GM21825 (cell line): ENCODE data around the gene GET4.
"Not testable (repeated sequence)": the region's sequence is repeated elsewhere in the genome, so short reads cannot be mapped to it uniquely, and the experiment has no call there.

Experiments
- ATAC-seq: cut with Tn5 transposase; IDR thresholded peaks from one replicate; pipeline ENCODE4 v1.9.1; 2021; ENCODE audit warnings: mild to moderate bottlenecking, moderate library complexity; ENCODE audit not compliant: unreplicated experiment

GET4 gene

DNA sequence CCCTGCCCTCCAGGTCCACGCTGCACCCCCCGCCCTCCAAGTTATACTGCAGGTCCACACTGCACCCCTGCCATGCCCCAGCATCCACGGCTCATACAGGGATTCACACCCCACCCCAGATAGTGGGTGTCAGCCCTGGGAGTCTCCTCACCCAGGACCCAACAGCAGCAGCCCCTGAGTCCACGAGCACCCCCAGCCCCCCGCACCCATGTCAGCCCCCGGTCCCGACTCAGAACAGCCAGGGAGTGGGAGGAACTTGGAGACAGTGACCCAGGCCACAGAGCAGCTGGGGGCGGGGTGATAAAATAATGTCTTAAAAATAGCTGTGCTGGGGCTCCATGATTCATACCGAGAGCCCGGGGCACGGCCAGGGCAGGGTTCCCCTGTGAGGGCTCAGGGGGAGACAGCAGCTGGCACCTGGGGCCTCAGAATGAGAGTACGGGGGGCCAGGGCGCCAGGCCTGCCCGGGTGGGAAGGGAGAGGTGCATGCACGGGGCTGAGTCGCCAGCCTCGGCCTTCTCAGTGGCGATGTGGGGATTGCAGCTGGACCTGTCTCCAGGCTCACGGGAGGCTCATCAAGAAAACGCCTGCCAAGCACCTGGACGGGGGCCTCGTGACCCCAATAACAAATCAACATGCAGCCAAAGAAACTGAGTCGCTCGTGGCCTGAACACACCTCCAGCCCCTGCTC, 48.3 kb downstream of the GET4 start:
- ATAC-seq, result peak; percentile 47

DNA sequence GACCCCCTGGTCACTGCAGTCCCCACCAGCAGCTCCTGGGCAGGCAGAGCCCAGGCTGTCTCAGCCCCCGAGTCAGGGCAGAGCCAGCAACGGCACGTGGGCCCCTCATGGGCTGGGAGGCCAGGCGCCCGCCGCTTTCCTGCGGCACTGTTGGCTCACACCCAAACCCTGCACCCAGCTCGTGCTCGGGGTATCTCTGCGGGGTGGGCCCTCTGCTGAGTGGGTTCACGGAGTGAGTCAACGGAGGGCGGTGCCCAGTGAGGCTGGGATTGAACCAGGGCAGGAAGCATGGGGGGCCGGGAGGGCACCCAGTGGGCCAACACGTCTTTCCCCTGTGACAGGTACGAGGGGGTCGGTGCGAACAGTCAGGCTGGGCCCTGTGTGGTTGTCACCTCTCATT, 49.2 kb downstream of the GET4 start:
- ATAC-seq, result no peak

GRCh38 chr7:926061-927030, 50.0 kb downstream of the GET4 start:
- ATAC-seq, result no peak

DNA sequence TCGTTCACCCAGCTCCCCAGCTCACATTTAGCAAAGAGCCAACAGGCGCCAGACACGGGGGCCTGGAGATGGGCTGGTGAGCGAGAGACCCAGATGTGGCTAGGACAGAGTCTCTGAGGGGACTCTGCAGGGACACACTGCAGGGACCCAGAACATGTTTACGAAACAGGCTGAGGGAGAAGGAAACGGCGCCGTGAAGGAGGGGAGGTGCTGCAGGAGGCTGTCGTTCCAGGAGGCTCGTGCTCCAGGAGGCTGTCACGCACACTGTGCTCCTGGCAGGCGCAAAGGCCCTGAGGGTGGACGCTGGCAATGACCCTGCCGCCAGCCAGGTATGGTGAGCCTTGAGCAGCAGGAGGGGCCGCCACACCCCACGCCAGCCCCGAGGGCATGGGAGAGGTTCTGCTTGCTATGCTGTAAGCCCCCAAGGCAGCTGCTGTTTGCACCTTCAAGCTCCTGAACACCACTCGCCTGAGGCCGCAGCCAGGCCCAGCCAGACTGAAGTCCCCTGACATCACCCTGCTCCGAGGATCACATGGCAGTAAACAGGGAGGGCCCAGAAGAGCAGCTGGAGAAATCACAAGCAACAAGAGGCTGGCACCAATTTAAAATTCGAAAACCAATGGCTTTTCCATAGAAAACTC, 50.8 kb downstream of the GET4 start:
- no peak for ATAC-seq

GRCh38 chr7:929311-929711, 53.0 kb downstream of the GET4 start:
- no peak for ATAC-seq

DNA sequence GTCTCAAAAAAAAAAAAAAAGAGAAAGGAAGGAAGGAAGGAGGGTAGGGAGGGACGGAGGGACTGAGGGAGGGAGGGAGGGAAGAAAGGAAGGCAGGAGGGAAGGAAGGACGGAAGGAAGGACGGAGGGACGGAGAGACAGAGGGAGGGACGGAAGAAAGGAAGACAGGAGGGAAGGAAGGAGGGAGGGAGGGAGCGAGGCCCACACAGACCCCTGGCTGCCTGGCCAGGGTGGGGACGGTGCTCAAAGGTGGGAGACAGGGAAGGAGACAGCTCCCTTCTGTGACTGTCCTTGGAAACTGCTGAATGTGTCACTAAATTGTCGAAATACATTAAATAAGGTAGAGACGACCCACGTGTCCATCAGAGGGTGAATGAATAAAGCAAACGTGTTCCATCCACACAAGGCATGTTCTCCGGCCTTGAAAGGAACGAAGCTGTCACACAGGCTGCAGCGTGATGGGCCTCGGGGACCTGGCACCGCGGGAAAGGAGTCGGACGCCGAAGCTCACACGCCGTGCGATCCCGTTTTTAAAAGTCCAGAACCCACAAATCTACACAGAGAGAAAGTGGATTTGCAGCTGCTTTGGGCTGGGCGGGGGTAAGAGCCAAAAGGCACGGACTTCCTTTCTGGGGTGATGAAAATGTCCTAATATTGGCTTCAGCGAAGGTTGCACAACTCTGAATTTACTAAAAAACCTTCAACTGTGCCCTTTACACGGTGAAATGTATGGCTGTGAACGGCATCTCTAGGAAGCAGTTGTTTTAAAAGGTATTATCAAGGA, 54.8 kb downstream of the GET4 start:
- no peak for ATAC-seq

GRCh38 chr7:931871-932650, 55.7 kb downstream of the GET4 start:
- ATAC-seq, result no peak

DNA sequence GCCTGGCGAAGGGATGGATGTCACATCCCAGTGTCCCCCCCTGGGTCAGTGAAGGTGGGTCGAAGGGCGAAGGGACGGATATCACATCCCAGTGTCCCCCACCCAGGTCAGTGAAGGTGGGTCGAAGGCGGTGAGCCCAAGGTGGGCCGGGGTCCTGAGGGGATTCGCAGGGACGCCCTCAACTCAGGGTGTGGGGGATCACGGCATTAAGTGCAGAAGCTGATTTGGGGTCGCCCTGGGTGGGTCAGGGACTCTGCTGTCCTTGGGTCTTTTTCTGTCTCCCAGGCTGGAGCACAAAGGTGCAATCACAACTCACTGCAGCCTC, 56.3 kb downstream of the GET4 start:
- ATAC-seq, result no peak

- ATAC-seq, result no peak
These were observed 58.3 kb downstream of the GET4 start for GRCh38 chr7:934469-935163.

DNA sequence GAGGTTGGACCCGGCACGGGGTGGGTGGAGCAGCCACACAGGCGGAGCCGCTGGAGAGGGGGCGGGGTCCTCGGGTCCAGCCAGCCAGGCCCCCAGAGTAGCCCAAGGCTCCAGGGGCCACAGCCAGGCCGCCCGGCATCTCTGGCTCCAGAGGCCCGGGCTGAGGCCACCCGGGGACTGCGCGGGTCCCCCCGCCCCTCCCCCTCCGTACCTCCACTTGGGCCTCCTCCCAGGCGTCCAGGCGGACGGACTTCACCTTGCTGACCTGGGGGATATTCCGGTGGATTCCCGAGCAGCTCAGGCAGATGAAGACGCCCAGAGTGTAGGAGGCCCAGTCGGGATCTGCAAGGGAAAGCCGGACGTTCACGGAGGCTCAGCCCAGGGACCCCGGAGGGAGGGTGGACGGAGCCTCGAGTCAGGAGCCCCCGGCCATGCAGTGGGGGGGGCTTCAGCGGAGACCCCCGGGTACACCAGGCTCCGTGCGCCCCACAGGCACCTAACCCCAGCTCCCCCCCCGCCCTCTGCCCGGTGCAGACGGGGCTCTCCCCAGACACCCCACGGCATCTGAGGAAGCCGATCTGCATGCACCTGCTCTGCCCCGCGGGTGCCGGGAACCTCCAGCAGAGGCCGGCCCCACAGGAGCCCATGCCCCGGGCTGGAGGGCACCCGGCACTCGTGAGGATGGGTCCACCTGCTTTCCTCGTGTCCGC, 59.0 kb downstream of the GET4 start:
- ATAC-seq, result no peak

GRCh38 chr7:935874-936385, 59.6 kb downstream of the GET4 start:
- ATAC-seq, result no peak

DNA sequence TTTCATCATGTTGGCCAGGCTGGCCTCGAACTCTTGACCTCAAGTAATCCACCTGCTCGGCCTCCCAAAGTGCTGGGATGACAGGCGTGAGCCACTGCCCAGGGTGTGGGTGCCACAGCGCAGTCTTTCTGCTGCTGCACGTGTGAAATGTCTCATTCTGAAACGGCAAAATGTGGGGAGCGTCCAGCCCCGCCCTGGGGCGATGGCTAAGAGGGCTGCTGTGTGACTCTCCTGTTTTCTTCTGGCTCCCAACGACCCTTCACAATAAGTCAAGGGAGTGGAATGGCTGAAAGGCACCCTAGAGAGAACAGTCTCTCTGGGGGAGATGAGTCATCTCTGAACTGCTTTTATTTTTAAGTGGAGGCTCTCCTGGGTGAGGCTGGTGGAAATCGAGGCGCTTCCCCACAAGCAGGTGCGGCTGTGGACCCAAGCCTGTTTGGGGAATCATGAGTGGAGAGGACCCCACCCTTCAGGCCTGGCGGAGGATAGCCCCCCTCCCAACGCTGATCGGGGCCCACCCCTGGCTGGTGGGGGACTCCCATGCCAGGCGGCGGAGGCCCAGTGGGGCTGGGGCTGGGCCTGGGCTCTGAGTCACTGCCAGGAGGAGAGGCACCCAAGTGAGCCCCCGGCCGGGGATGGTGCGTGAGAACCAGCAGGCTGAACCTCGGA, 60.2 kb downstream of the GET4 start:
- ATAC-seq, result peak; percentile 70

DNA sequence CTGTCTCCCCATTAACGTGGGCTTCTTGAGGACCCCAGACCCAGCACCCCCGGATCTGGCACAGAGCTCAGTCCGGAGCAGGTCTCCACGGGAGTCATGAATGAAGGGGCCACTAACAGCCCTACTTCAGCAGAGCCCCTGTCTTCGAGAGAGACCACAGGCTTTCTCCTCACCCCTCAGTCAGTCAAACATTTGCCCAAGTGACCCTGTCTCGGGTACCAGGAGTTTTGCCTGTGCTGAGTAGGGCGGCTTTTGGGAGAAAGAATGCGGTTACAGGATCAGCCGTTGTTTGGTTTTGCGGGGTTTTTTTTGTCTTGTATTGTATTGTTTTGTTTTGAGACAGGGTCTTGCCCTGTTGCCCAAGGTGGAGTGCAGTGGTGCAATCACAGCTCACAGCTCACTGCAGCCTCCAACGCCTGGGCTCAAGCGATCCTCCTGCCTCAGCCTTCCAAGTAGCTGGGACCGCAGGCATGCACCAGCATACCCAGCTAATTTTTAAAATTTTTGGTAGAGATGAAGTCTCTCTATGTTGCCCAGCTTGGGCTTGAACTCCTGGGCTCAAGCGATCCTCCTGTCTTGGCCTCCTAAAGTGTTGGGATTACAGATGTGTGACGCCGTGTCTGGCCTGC, 61.6 kb downstream of the GET4 start:
- no peak for ATAC-seq

DNA sequence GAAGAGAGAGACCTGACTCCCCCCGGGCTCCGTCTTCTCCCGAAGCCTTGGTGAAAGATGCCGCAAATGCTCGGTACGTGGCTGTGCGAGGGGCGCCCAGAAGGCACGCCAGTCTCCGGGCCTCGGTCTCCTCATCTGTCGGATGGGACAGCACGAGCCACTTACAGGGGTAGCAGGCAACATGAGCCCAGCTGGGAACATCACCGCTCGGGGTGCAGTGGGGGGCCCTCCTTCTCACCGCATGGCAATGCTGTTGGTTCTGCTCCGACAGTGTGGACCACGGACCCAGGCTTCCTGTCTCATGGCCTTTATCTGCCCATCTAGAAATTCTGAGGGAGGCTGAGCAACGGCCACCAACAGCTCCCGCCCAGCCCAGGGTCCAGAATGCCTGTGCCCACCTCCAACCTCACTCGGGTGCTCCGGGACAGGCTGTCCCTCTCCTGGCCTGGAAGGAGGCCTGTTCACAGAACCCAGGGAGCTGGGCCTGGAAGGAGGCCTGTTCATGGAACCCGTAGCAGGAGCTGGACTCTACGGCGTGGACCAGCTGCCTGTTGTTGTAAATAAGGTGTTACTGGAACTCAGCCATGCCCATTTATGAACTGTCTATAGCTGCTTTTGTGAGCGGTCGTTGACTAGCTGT, 62.3 kb downstream of the GET4 start:
- no peak for ATAC-seq

DNA sequence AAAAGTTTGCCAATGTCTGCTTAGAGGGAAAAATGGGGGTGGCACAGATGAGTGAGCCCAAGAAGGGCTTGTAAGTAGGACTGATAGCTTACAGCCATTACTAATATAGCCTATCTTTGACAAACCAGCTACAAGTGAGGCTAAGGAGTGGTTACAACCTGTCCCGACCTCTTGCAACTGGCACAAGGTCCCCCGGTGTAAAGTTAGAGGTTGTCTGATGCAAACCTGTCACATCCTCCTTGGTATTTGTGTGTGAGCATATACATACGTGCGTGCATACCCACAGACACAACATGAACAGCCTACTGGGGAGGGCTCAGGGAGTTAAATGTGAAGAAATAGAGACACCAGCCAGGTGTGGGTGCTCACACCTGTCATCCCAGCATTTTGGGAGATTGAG, 63.5 kb downstream of the GET4 start:
- no peak for ATAC-seq

DNA sequence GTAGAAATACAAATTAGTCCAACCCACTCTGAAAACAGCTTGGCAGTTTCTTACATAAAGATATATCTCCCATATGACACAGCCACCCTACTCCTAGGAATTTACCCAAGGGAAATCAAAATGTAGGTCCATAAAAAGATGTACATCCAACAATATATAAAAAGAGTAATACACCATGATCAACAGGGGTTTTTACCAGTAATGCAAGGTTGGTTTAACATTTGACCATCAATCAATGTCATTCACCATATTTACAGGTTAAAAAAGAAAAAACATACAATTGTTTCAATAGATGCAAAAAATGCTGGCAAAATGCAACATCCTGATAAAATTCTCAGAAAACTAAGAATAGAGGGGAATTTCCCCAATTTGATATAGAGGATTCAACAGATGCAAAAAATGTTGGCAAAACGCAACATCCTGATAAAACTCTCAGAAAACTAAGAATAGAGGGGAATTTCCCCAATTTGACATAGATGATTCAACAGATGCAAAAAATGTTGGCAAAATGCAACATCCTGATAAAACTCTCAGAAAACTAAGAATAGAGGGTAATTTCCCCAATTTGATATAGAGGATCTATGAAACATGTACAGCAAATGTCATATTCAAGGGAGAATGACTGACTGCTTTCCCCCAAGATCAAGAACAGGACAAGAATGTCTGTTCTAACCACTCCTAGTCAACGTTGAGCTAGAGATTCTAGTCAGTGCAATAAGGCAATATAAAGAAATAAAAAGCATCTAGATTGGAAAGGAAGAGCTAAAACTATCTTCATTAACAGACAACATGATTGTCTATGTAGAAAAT, 64.5 kb downstream of the GET4 start:
- no peak for ATAC-seq

GRCh38 chr7:943793-944192, 67.4 kb downstream of the GET4 start:
- not testable (repeated sequence) for ATAC-seq
